ENCODE measurements around the gene TBC1D2B. TPM values are rescaled to one million over a fixed set of nuclear protein-coding genes. Genes with fewer than 3 reads are reported as not detected.
A peak's percentile ranks its signal among the peaks of the same experiment; 100 is the strongest.

The TBC1D2B gene
- total and polyA plus RNA-seq, 2 experiments from 2014 or later, result 24.8 to 38.4 TPM

DNA sequence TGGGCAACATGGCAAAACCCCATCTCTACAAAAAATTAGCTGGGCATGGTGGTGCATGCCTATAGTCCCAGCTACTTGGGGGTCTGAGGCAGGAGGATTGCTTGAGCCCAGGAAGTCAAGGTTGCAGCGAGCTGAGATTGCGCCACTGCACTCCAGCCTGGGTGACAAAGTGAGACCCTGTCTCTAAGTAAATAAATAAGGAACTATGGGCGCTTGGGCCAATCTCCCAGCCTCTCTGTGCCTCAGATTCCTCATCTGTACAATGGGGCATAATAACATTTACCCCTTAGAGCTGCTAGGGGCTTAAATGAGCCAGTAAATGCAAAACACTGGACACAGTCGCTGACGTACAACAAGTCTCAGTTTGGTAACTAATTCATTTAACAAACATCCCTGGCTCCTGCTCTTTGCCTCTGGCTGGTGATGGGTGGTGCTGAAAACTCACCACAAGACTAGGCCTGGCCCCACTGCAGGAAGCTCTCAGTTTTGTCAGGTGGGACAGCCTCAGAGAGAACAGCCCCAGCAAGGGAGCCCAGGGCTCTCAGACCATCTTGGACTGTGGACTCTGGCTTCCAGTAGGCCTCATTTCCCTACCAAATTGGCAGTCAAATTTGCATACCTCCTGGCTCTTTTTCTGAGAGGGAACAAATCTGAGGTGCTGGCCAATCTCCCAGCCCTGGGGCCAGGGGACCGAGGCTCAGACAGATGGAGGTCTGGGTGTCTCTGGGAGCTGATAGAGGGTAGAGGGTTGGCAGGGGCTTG is 6.4 kb upstream of the TBC1D2B start:
- Histone ChIP-seq H3K4me1 (ENCODE audit: insufficient read depth) (peaks cover 27% of the 10 kb centered on the region), H3K4me2 (no peak overlapping the region)
- TF ChIP-seq EZH2phosphoT487 (IDR thresholded peaks at IDR 0.05; ENCODE audit: low read depth, severe bottlenecking, unreplicated experiment) (no peak), EZH2 (IDR thresholded peaks at IDR 0.05; ENCODE audit: borderline replicate concordance) (no peak)
- TF ChIP-seq, protein P1, sequence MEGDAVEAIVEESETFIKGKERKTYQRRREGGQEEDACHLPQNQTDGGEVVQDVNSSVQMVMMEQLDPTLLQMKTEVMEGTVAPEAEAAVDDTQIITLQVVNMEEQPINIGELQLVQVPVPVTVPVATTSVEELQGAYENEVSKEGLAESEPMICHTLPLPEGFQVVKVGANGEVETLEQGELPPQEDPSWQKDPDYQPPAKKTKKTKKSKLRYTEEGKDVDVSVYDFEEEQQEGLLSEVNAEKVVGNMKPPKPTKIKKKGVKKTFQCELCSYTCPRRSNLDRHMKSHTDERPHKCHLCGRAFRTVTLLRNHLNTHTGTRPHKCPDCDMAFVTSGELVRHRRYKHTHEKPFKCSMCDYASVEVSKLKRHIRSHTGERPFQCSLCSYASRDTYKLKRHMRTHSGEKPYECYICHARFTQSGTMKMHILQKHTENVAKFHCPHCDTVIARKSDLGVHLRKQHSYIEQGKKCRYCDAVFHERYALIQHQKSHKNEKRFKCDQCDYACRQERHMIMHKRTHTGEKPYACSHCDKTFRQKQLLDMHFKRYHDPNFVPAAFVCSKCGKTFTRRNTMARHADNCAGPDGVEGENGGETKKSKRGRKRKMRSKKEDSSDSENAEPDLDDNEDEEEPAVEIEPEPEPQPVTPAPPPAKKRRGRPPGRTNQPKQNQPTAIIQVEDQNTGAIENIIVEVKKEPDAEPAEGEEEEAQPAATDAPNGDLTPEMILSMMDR (IDR thresholded peaks at IDR 0.05; ENCODE audit: poor library complexity), result no peak

DNA sequence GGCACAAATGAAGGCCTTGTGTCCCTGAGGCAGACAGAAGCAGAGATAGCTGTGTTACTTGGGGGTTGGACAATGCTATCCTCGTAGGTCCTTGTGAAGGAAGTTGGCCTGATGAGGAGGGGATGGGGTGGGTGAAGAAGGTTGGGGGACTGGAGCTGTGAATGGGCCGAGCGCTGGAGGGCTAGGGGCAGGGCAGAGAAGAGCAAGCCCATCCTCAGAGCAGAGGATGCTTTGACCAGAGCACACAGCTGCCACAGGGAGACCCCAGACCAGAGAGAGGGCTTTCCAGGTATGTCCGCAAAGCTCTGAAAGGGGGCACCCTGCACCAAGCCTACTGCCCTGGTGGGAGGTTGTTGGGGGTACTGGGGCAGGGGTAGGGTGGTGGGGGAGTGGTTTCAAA is 5.7 kb upstream of the TBC1D2B start:
- Histone ChIP-seq H3K9me3 (ENCODE audit: low read depth) (no peaks in the 10 kb centered on the region), H3K27ac (no peak overlapping the region), H3K4me1 (ENCODE audit: insufficient read depth) (peaks cover 21% of the 10 kb centered on the region), H3K4me3 (no peak overlapping the region), H4K20me1 (ENCODE audit: insufficient read depth, poor library complexity, severe bottlenecking) (no peaks in the 10 kb centered on the region), H3K79me2 (no peaks in the 10 kb centered on the region), H3K36me3 (replicated peaks; ENCODE audit: insufficient read depth, low read depth) (no peaks in the 10 kb centered on the region), H3K27me3 (no peaks in the 10 kb centered on the region), H3K4me2 (no peak overlapping the region), H2AFZ (no peak overlapping the region), H3K9me2 (replicated peaks; ENCODE audit: insufficient read depth) (no peaks in the 10 kb centered on the region)
- TF ChIP-seq, protein P1 (IDR thresholded peaks at IDR 0.05; ENCODE audit: poor library complexity), result no peak
- TF ChIP-seq EZH2 (IDR thresholded peaks at IDR 0.05; ENCODE audit: borderline replicate concordance) (no peak), EZH2phosphoT487 (IDR thresholded peaks at IDR 0.05; ENCODE audit: low read depth, severe bottlenecking, unreplicated experiment) (no peak)
- no peak for DNase-seq (ENCODE audit: low spot score)
- 96% methylated on average over 4 of the region's 4 CpGs for WGBS (ENCODE audit: low lambda C conversion rate, missing lambda C conversion rate)

More for the DNA sequence above, 6.4 kb upstream of the TBC1D2B start:
- no peaks in the 10 kb centered on the region for H3K79me2 ChIP-seq
- no peaks in the 10 kb centered on the region for H3K27me3 ChIP-seq
- H2AFZ ChIP-seq, result no peak overlapping the region
- H4K20me1 ChIP-seq (ENCODE audit: insufficient read depth, poor library complexity, severe bottlenecking), result no peaks in the 10 kb centered on the region
- H3K4me3 ChIP-seq, result no peak overlapping the region
- no peaks in the 10 kb centered on the region for H3K9me2 ChIP-seq (replicated peaks; ENCODE audit: insufficient read depth)
- H3K9me3 ChIP-seq (ENCODE audit: low read depth), result no peaks in the 10 kb centered on the region
- H3K36me3 ChIP-seq (replicated peaks; ENCODE audit: insufficient read depth, low read depth), result no peaks in the 10 kb centered on the region
- H3K27ac ChIP-seq, result no peak overlapping the region
- 85% methylated on average over 6 of the region's 6 CpGs for WGBS (ENCODE audit: low lambda C conversion rate, missing lambda C conversion rate)
- no peak for DNase-seq (ENCODE audit: low spot score)

DNA sequence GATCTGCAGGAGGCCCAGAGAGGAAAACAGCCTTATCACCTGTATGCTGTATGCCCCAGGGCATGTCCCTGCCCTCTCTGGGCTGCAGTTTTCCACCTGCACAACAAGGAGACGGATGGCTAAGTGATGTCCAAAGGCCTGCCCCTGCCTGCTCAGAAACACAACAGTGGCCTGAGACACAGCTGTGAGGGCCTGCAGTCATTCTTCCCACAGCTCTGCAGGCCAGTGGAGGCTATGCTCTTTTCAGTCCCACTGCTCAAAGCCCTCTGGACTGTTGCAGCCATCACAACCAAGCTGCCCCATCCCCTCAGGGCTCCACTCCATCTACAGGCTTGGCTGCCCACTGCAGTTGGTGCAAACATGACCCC is 5.2 kb upstream of the TBC1D2B start:
- Histone ChIP-seq H3K4me1 (ENCODE audit: insufficient read depth) (peaks cover 21% of the 10 kb centered on the region), H3K79me2 (no peaks in the 10 kb centered on the region), H2AFZ (no peak overlapping the region), H3K9me2 (replicated peaks; ENCODE audit: insufficient read depth) (no peaks in the 10 kb centered on the region), H3K9me3 (ENCODE audit: low read depth) (no peaks in the 10 kb centered on the region), H3K27me3 (no peaks in the 10 kb centered on the region), H3K4me2 (no peak overlapping the region), H3K4me3 (no peak overlapping the region), H3K27ac (peak overlapping the region; percentile 20), H4K20me1 (ENCODE audit: insufficient read depth, poor library complexity, severe bottlenecking) (no peaks in the 10 kb centered on the region), H3K36me3 (replicated peaks; ENCODE audit: insufficient read depth, low read depth) (no peaks in the 10 kb centered on the region)
- TF ChIP-seq, protein P1 (IDR thresholded peaks at IDR 0.05; ENCODE audit: poor library complexity), result no peak
- TF ChIP-seq EZH2 (IDR thresholded peaks at IDR 0.05; ENCODE audit: borderline replicate concordance), result no peak
- no peak for TF ChIP-seq EZH2phosphoT487 (IDR thresholded peaks at IDR 0.05; ENCODE audit: low read depth, severe bottlenecking, unreplicated experiment)
- DNase-seq (ENCODE audit: low spot score), result no peak
- 92% methylated on average over 1 of the region's 1 CpG for WGBS (ENCODE audit: low lambda C conversion rate, missing lambda C conversion rate)
